AG09309 (cell line): Measurements from ENCODE around the gene TEDC2.
"Not testable (repeated sequence)": the region's sequence is repeated elsewhere in the genome, so short reads cannot be mapped to it uniquely, and the experiment has no call there.

ENCODE experiments used
- DNase-seq: peaks from one replicate; pipeline ENCODE4 v3.0.0-alpha.2; 2010; ENCODE audit warnings: low read depth
- H3K4me3 ChIP-seq: 2 replicates; pipeline ENCODE4 v1.5.1; 2011; ENCODE audit warnings: mild to moderate bottlenecking, low read depth, low read length, moderate library complexity; ENCODE audit not compliant: control insufficient read depth
- TF ChIP-seq, protein P1 (sequence below): IDR thresholded peaks from 2 replicates; pipeline ENCODE4 v1.5.1; 2011; ENCODE audit warnings: mild to moderate bottlenecking, low read depth, low read length, inconsistent platforms; ENCODE audit not compliant: insufficient read depth, control insufficient read depth; ENCODE audit errors: missing control alignments

Gene TEDC2

GRCh38 chr16:2429034-2429770, 30.7 kb upstream of the TEDC2 start, which contains the start of gene CCNF:
Gene CCNF (plus strand): TSS chr16:2429447. CDS start chr16:2429482, 35 bp downstream.
- peak; percentile 69 for DNase-seq
- TF ChIP-seq, protein P1, sequence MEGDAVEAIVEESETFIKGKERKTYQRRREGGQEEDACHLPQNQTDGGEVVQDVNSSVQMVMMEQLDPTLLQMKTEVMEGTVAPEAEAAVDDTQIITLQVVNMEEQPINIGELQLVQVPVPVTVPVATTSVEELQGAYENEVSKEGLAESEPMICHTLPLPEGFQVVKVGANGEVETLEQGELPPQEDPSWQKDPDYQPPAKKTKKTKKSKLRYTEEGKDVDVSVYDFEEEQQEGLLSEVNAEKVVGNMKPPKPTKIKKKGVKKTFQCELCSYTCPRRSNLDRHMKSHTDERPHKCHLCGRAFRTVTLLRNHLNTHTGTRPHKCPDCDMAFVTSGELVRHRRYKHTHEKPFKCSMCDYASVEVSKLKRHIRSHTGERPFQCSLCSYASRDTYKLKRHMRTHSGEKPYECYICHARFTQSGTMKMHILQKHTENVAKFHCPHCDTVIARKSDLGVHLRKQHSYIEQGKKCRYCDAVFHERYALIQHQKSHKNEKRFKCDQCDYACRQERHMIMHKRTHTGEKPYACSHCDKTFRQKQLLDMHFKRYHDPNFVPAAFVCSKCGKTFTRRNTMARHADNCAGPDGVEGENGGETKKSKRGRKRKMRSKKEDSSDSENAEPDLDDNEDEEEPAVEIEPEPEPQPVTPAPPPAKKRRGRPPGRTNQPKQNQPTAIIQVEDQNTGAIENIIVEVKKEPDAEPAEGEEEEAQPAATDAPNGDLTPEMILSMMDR = no peak
- peak within 1 kb of the TSS; percentile 69 for H3K4me3 ChIP-seq

- TF ChIP-seq, protein P1 = peak; percentile 15
- H3K4me3 ChIP-seq = peak overlapping the region; percentile 69
- DNase-seq = no peak
Observed at GRCh38 chr16:2429771-2430663, 29.9 kb upstream of the TEDC2 start.

GRCh38 chr16:2432286-2432685, 27.6 kb upstream of the TEDC2 start:
- no peak for DNase-seq
- TF ChIP-seq, protein P1 = no peak
- no peak overlapping the region for H3K4me3 ChIP-seq

- TF ChIP-seq, protein P1 = no peak
- H3K4me3 ChIP-seq = no peak overlapping the region
Observed at GRCh38 chr16:2432801-2433505, 27.0 kb upstream of the TEDC2 start.

DNA sequence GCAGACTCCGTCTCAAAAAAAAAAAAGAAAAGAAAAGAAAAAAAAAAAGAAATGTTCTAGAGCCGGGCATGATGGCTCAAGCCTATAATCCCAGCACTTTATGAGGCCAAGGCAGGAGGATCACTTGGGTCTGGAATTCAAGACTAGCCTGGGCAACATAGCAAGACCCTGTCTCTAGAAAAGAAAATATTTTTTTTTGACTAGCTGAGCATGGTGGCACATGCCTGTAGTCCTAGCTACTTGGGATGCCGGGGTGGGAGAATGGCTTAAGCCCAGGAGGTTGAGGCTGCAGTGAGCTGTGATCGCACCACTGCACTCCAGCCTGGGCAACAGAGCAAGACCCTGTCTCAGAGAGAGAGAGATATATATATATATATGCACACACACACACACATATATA, 24.7 kb upstream of the TEDC2 start:
- not testable (repeated sequence) for DNase-seq

More at GRCh38 chr16:2432801-2433505, 27.0 kb upstream of the TEDC2 start:
- no peak for DNase-seq

DNA sequence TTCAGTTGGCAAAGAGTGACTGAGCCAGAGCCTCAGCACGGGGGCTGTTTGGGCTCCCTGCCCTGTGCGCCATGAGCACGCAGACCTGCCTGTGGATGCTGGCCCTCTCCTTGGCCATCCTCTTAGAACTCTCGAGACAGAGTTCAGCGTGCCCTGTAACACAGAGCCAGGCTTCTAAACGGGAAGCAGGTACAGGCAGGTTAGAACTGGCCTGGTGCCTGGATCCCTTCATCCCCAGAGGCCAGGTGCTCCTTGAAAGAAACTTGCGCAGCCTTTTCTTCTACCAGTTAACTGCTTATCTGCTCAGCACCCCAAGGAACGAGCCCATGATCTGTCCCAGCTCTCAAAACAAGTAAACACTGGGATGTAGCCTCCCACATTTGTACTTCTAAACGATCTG, 23.8 kb upstream of the TEDC2 start:
- no peak overlapping the region for H3K4me3 ChIP-seq
- DNase-seq = no peak
- TF ChIP-seq, protein P1 = no peak

More for the DNA sequence above, 24.7 kb upstream of the TEDC2 start:
- H3K4me3 ChIP-seq = not testable (repeated sequence)
